ENCODE data around the gene CAMTA1. TPM values are rescaled to one million over a fixed set of nuclear protein-coding genes. Genes with fewer than 3 reads are reported as not detected.

The CAMTA1 gene
- total RNA-seq, 6 donors from 2014 or later = 38.8 to 74.0 (median 46.1) TPM

- no peaks in the 10 kb centered on the region for H3K27me3 ChIP-seq
- peaks cover 0 to 19% (median 11%) of the 10 kb centered on the region in 4 donors for H3K9me3 ChIP-seq
- H3K4me1 ChIP-seq = peaks cover 8 to 15% (median 14%) of the 10 kb centered on the region in 4 donors
- H3K36me3 ChIP-seq = no peaks in the 10 kb centered on the region
- H3K4me3 ChIP-seq = no peak overlapping the region
- no peak for ATAC-seq (ENCODE audit: low FRiP score in 2 of 2)
- no peak overlapping the region for H3K27ac ChIP-seq
- WGBS, 2 donors = 84 to 88% methylated on average over 1 of the region's 1 CpG
- no peak for DNase-seq
- no peak for TF ChIP-seq EP300 (IDR thresholded peaks at IDR 0.05)
- TF ChIP-seq POLR2A (IDR thresholded peaks at IDR 0.05) = no peak
- no peak for TF ChIP-seq POLR2AphosphoS5 (IDR thresholded peaks at IDR 0.05)
- TF ChIP-seq, protein P1, sequence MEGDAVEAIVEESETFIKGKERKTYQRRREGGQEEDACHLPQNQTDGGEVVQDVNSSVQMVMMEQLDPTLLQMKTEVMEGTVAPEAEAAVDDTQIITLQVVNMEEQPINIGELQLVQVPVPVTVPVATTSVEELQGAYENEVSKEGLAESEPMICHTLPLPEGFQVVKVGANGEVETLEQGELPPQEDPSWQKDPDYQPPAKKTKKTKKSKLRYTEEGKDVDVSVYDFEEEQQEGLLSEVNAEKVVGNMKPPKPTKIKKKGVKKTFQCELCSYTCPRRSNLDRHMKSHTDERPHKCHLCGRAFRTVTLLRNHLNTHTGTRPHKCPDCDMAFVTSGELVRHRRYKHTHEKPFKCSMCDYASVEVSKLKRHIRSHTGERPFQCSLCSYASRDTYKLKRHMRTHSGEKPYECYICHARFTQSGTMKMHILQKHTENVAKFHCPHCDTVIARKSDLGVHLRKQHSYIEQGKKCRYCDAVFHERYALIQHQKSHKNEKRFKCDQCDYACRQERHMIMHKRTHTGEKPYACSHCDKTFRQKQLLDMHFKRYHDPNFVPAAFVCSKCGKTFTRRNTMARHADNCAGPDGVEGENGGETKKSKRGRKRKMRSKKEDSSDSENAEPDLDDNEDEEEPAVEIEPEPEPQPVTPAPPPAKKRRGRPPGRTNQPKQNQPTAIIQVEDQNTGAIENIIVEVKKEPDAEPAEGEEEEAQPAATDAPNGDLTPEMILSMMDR (IDR thresholded peaks at IDR 0.05) = no peak
These were observed 607.9 kb downstream of the CAMTA1 start for GRCh38 chr1:7393136-7393535.

- H3K36me3 ChIP-seq = no peaks in the 10 kb centered on the region
- H3K27me3 ChIP-seq = no peaks in the 10 kb centered on the region
- H3K9me3 ChIP-seq = peaks cover 0 to 27% (median 18%) of the 10 kb centered on the region in 4 donors
- WGBS, 2 donors = 74 to 76% methylated on average over 1 of the region's 1 CpG
- DNase-seq (no peak), ATAC-seq (ENCODE audit: low FRiP score in 2 of 2) (no peak)
- H3K4me3 ChIP-seq = no peak overlapping the region
- TF ChIP-seq EP300 (IDR thresholded peaks at IDR 0.05) = no peak
- no peak for TF ChIP-seq POLR2A (IDR thresholded peaks at IDR 0.05)
- TF ChIP-seq, protein P1 (IDR thresholded peaks at IDR 0.05) = no peak
- no peak for TF ChIP-seq POLR2AphosphoS5 (IDR thresholded peaks at IDR 0.05)
- no peak overlapping the region for H3K27ac ChIP-seq
- H3K4me1 ChIP-seq = no peaks in the 10 kb centered on the region
These were observed 610.0 kb downstream of the CAMTA1 start for GRCh38 chr1:7395251-7395650.

DNA sequence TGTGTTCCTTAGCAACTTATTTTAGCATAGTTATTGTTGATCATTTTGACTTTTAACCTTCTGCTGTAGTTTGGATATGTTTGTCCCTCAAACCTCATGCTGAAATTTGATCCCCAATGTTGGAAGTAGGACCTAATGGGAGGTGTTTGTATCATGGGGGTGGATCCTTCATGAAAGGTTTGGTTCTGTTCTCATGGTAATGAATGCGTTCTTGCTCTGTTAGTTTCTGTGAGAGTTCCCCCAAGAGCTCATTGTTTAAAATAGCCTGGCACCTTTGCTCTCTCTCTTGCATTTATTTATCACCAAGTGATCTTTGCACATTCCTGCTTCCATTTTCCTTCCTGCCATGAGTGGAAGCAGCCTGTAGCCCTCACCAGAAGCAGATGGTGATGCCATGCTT is 613.7 kb downstream of the CAMTA1 start:
- H3K9me3 ChIP-seq = peaks cover 0 to 27% (median 18%) of the 10 kb centered on the region in 4 donors
- no peak overlapping the region for H3K4me3 ChIP-seq
- no peak for ATAC-seq (ENCODE audit: low FRiP score in 2 of 2)
- no peaks in the 10 kb centered on the region for H3K4me1 ChIP-seq
- no peaks in the 10 kb centered on the region for H3K36me3 ChIP-seq
- DNase-seq = no peak
- WGBS, 2 donors = 45 to 71% methylated on average over 1 of the region's 1 CpG
- no peaks in the 10 kb centered on the region for H3K27me3 ChIP-seq
- TF ChIP-seq, protein P1 (IDR thresholded peaks at IDR 0.05) = no peak
- TF ChIP-seq POLR2AphosphoS5 (IDR thresholded peaks at IDR 0.05) (no peak), POLR2A (IDR thresholded peaks at IDR 0.05) (no peak), EP300 (IDR thresholded peaks at IDR 0.05) (no peak)
- H3K27ac ChIP-seq = no peak overlapping the region

DNA sequence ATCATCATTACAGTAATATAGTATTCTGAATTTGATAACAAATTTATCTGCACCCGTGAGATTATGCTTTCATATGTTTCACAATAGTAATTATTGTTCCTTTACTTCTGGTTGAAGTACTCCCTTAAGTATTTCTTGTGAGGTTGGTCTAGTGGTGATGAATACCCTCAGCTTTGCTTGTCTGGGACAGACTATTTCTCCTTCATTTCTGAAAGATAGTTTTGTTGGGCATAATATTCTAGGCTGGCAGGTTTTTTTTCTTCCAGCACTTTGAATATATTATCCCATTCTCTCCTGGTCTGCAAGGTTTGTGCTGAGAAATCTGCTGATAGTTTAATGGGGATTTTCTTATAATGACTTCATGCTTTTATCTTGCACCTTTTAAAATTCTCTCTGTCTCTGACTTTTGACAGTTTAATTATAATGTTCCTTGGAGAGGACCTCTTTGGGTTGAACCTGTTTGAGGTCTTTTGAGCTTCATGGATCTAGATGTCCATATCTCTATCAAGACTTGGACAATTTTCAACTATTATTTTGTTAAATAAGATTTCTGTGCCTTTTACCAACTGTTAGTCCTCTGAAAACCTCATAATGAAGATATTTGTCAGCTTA is 614.4 kb downstream of the CAMTA1 start:
- H3K9me3 ChIP-seq = peaks cover 0 to 27% (median 18%) of the 10 kb centered on the region in 4 donors
- H3K36me3 ChIP-seq = no peaks in the 10 kb centered on the region
- TF ChIP-seq, protein P1 (IDR thresholded peaks at IDR 0.05) = no peak
- TF ChIP-seq POLR2A (IDR thresholded peaks at IDR 0.05) (no peak), POLR2AphosphoS5 (IDR thresholded peaks at IDR 0.05) (no peak), EP300 (IDR thresholded peaks at IDR 0.05) (no peak)
- no peaks in the 10 kb centered on the region for H3K27me3 ChIP-seq
- 79 to 96% methylated on average over 1 of the region's 1 CpG for WGBS, 2 donors
- no peak for ATAC-seq (ENCODE audit: low FRiP score in 2 of 2)
- no peak for DNase-seq
- H3K27ac ChIP-seq = no peak overlapping the region
- H3K4me1 ChIP-seq = no peaks in the 10 kb centered on the region
- H3K4me3 ChIP-seq = no peak overlapping the region

GRCh38 chr1:7400566-7400965 is 615.3 kb downstream of the CAMTA1 start:
- Histone ChIP-seq H3K36me3 (no peaks in the 10 kb centered on the region), H3K4me1 (no peaks in the 10 kb centered on the region), H3K27ac (no peak overlapping the region), H3K27me3 (no peaks in the 10 kb centered on the region), H3K9me3 (peaks cover 0 to 18% (median 12%) of the 10 kb centered on the region in 4 donors), H3K4me3 (no peak overlapping the region)
- DNase-seq (no peak), ATAC-seq (ENCODE audit: low FRiP score in 2 of 2) (no peak)
- TF ChIP-seq EP300 (IDR thresholded peaks at IDR 0.05) (no peak), POLR2A (IDR thresholded peaks at IDR 0.05) (no peak), POLR2AphosphoS5 (IDR thresholded peaks at IDR 0.05) (no peak)
- TF ChIP-seq, protein P1 (IDR thresholded peaks at IDR 0.05) = no peak
- 79 to 93% methylated on average over 1 of the region's 1 CpG for WGBS, 2 donors

Measured in upper lobe of left lung (tissue), 6 donors.